Measurements from ENCODE around the gene RXRG.

- TF ChIP-seq KDM4A (IDR thresholded peaks at IDR 0.05; ENCODE audit: low read depth, low read length, severe bottlenecking): no peak
- TF ChIP-seq SP1 (IDR thresholded peaks at IDR 0.05; ENCODE audit: low read depth, low read length): no peak
- TF ChIP-seq RXRA (IDR thresholded peaks at IDR 0.05; ENCODE audit: insufficient read depth, low read depth, low read length): no peak
- no peak for TF ChIP-seq CTCF (IDR thresholded peaks at IDR 0.05; ENCODE audit: control extremely low read depth in 1 of 3, insufficient read depth in 1 of 3, low read depth in 1 of 3, low read length in 3 of 3)
- TF ChIP-seq, protein P1, sequence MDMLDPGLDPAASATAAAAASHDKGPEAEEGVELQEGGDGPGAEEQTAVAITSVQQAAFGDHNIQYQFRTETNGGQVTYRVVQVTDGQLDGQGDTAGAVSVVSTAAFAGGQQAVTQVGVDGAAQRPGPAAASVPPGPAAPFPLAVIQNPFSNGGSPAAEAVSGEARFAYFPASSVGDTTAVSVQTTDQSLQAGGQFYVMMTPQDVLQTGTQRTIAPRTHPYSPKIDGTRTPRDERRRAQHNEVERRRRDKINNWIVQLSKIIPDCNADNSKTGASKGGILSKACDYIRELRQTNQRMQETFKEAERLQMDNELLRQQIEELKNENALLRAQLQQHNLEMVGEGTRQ (IDR thresholded peaks at IDR 0.05; ENCODE audit: low read length): no peak
- TF ChIP-seq, protein P2, sequence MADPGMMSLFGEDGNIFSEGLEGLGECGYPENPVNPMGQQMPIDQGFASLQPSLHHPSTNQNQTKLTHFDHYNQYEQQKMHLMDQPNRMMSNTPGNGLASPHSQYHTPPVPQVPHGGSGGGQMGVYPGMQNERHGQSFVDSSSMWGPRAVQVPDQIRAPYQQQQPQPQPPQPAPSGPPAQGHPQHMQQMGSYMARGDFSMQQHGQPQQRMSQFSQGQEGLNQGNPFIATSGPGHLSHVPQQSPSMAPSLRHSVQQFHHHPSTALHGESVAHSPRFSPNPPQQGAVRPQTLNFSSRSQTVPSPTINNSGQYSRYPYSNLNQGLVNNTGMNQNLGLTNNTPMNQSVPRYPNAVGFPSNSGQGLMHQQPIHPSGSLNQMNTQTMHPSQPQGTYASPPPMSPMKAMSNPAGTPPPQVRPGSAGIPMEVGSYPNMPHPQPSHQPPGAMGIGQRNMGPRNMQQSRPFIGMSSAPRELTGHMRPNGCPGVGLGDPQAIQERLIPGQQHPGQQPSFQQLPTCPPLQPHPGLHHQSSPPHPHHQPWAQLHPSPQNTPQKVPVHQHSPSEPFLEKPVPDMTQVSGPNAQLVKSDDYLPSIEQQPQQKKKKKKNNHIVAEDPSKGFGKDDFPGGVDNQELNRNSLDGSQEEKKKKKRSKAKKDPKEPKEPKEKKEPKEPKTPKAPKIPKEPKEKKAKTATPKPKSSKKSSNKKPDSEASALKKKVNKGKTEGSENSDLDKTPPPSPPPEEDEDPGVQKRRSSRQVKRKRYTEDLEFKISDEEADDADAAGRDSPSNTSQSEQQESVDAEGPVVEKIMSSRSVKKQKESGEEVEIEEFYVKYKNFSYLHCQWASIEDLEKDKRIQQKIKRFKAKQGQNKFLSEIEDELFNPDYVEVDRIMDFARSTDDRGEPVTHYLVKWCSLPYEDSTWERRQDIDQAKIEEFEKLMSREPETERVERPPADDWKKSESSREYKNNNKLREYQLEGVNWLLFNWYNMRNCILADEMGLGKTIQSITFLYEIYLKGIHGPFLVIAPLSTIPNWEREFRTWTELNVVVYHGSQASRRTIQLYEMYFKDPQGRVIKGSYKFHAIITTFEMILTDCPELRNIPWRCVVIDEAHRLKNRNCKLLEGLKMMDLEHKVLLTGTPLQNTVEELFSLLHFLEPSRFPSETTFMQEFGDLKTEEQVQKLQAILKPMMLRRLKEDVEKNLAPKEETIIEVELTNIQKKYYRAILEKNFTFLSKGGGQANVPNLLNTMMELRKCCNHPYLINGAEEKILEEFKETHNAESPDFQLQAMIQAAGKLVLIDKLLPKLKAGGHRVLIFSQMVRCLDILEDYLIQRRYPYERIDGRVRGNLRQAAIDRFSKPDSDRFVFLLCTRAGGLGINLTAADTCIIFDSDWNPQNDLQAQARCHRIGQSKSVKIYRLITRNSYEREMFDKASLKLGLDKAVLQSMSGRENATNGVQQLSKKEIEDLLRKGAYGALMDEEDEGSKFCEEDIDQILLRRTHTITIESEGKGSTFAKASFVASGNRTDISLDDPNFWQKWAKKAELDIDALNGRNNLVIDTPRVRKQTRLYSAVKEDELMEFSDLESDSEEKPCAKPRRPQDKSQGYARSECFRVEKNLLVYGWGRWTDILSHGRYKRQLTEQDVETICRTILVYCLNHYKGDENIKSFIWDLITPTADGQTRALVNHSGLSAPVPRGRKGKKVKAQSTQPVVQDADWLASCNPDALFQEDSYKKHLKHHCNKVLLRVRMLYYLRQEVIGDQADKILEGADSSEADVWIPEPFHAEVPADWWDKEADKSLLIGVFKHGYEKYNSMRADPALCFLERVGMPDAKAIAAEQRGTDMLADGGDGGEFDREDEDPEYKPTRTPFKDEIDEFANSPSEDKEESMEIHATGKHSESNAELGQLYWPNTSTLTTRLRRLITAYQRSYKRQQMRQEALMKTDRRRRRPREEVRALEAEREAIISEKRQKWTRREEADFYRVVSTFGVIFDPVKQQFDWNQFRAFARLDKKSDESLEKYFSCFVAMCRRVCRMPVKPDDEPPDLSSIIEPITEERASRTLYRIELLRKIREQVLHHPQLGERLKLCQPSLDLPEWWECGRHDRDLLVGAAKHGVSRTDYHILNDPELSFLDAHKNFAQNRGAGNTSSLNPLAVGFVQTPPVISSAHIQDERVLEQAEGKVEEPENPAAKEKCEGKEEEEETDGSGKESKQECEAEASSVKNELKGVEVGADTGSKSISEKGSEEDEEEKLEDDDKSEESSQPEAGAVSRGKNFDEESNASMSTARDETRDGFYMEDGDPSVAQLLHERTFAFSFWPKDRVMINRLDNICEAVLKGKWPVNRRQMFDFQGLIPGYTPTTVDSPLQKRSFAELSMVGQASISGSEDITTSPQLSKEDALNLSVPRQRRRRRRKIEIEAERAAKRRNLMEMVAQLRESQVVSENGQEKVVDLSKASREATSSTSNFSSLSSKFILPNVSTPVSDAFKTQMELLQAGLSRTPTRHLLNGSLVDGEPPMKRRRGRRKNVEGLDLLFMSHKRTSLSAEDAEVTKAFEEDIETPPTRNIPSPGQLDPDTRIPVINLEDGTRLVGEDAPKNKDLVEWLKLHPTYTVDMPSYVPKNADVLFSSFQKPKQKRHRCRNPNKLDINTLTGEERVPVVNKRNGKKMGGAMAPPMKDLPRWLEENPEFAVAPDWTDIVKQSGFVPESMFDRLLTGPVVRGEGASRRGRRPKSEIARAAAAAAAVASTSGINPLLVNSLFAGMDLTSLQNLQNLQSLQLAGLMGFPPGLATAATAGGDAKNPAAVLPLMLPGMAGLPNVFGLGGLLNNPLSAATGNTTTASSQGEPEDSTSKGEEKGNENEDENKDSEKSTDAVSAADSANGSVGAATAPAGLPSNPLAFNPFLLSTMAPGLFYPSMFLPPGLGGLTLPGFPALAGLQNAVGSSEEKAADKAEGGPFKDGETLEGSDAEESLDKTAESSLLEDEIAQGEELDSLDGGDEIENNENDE (IDR thresholded peaks at IDR 0.05; ENCODE audit: insufficient replicate concordance, low read length): no peak
- TF ChIP-seq NRF1 (IDR thresholded peaks at IDR 0.05; ENCODE audit: low read depth, low read length): no peak
- no peak for TF ChIP-seq CREB1 (IDR thresholded peaks at IDR 0.05)
Observed at GRCh38 chr1:165476776-165477175, 31.9 kb upstream of the RXRG start.
